Esophagus squamous epithelium (tissue), 5 donors: ENCODE data around the gene NR0B1. TPM values are rescaled to one million over a fixed set of nuclear protein-coding genes. Genes with fewer than 3 reads are reported as not detected.

Experiments
- DNase-seq: peaks from one replicate; lab custom pipeline; 2025; lab: John Stamatoyannopoulos, UW
- H3K27ac ChIP-seq, 4 donors: fragments of 200-600 bp; sonication (generic); one replicate each; pipeline ENCODE4 v1.5.1; 2016 to 2019; ENCODE audit warnings: mild to moderate bottlenecking in 1 of 4
- H3K27me3 ChIP-seq, 4 donors: fragments of 200-600 bp; sonication (generic); 1 replicate in 3 of 4; 2 replicates in 1 of 4; pipeline versions ENCODE4 v1.5.1 to v1.6.0; 2017 to 2021; ENCODE audit warnings: antibody characterized with exemption in 1 of 4
- H3K36me3 ChIP-seq, 3 donors: fragments of 200-600 bp; sonication (generic); one replicate each; pipeline ENCODE4 v1.5.1; 2016 to 2019
- H3K4me1 ChIP-seq, 3 donors: fragments of 200-600 bp; sonication (generic); one replicate each; pipeline ENCODE4 v1.5.1; 2017 to 2019
- H3K4me3 ChIP-seq, 4 donors: fragments of 200-600 bp; sonication (generic); 1 replicate in 3 of 4; 2 replicates in 1 of 4; pipeline ENCODE4 v1.5.1; 2016 to 2019; ENCODE audit warnings: mild to moderate bottlenecking in 2 of 4, moderate library complexity in 1 of 4
- H3K9me3 ChIP-seq, 3 donors: fragments of 200-600 bp; sonication (generic); one replicate each; pipeline ENCODE4 v1.5.1; 2016 to 2019
- CTCF ChIP-seq, 6 experiments: fragments of 450-650 bp in 4 of 6; fragments of 200-600 bp in 2 of 6; sonication (generic) in 2 of 6; IDR thresholded peaks; one replicate each; pipeline ENCODE4 v1.5.1; 2016 to 2019; ENCODE audit warnings: antibody characterized with exemption in 6 of 6, mild to moderate bottlenecking in 4 of 6, moderate library complexity in 4 of 6
- POLR2A ChIP-seq, 4 donors: fragments of 450-650 bp; IDR thresholded peaks; one replicate each; pipeline ENCODE4 v1.6.1; 2017; ENCODE audit warnings: antibody characterized with exemption in 4 of 4, mild to moderate bottlenecking in 4 of 4, moderate library complexity in 3 of 4
- WGBS, 2 donors: methylation state at CpG; one replicate each; pipeline ENCODE4 v1.1.5; 2018; 5-methylcytosine and 5-hydroxymethylcytosine counted together
- intact Hi-C: fragments of 100-400 bp; cut with DNase I; formaldehyde crosslinking; loops from one replicate; pipeline ENCODE4 v1.15.0; 2022
- total RNA-seq, 4 donors: library from RNA; depleted of rRNA; stranded (reverse); fragments of >200 nt; gene quantifications; one replicate each; pipeline ENCODE4 v1.1.0, GENCODE V29; 2016
- donor health status: DM: yes; HTN: yes; CAD: no.

NR0B1 gene
- total RNA-seq, 4 donors from 2014 or later: 0.88 TPM; not detected in 3

GRCh38 chrX:30278365-30278764 lies 30.8 kb downstream of the NR0B1 start:
- intact Hi-C loops: no loop called here
- no peaks in the 10 kb centered on the region for H3K36me3 ChIP-seq
- TF ChIP-seq POLR2A (IDR thresholded peaks at IDR 0.05) (no peak), CTCF (IDR thresholded peaks at IDR 0.05) (no peak)
- WGBS, 2 donors: 50 to 63% methylated on average over 1 of the region's 1 CpG
- no peak for DNase-seq
- no peaks in the 10 kb centered on the region for H3K4me1 ChIP-seq
- H3K4me3 ChIP-seq: no peak overlapping the region
- H3K9me3 ChIP-seq: no peaks in the 10 kb centered on the region
- H3K27ac ChIP-seq: no peak overlapping the region
- no peaks in the 10 kb centered on the region for H3K27me3 ChIP-seq

DNA sequence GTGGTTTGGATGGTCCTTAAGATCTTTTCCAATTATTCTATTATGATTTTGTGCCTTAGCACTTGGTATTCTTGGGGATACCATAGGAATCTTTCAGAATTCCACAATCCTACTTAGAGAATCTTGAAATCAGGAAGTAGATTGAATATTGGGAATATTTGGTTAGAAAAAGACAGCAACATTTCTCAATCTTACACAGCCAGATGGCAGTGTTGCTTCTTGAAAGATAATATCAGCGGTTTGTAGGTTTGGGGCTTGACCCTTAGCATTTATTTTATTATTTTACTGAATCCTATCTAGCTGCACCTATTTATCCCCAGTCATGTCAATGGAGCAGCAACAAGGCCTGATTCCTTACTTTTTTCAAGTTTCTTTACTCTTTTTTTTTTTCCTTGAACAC lies 33.7 kb downstream of the NR0B1 start:
- Histone ChIP-seq H3K36me3 (no peaks in the 10 kb centered on the region), H3K4me1 (no peaks in the 10 kb centered on the region), H3K4me3 (no peak overlapping the region), H3K9me3 (no peaks in the 10 kb centered on the region), H3K27ac (no peak overlapping the region), H3K27me3 (no peaks in the 10 kb centered on the region)
- DNase-seq: no peak
- intact Hi-C loops: no loop called here
- TF ChIP-seq POLR2A (IDR thresholded peaks at IDR 0.05) (no peak), CTCF (IDR thresholded peaks at IDR 0.05) (peak in 2 of 6 experiments; percentile 11 to 15)
- 0 to 6% methylated on average over 1 of the region's 1 CpG for WGBS, 2 donors

DNA sequence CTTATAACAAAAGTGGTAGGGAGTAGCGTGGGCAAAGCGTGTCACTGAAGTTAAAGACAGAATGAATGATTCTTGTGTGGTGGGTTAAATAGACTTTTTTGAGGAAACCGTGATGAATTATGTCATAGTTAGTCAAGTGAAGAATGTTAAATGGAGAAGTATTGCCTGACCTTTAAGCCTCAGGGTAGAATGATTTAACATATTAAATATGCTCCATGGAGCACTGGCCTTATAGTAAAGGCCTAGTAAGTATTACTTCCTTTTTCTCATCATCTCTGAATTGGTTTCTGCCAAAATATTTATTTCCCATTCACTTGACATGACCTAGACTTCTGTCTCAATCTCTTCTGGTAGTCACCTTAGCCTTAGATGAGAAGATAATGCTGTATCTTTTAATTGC lies 38.6 kb downstream of the NR0B1 start:
- no peak for TF ChIP-seq CTCF (IDR thresholded peaks at IDR 0.05)
- no peak for TF ChIP-seq POLR2A (IDR thresholded peaks at IDR 0.05)
- H3K9me3 ChIP-seq: no peaks in the 10 kb centered on the region
- intact Hi-C loops: no loop called here
- H3K4me1 ChIP-seq: no peaks in the 10 kb centered on the region
- H3K4me3 ChIP-seq: no peak overlapping the region
- H3K36me3 ChIP-seq: no peaks in the 10 kb centered on the region
- DNase-seq: no peak
- no peaks in the 10 kb centered on the region for H3K27me3 ChIP-seq
- H3K27ac ChIP-seq: no peak overlapping the region
- WGBS, 2 donors: 62 to 86% methylated on average over 3 of the region's 3 CpGs

GRCh38 chrX:30262763-30263162 lies 46.4 kb downstream of the NR0B1 start:
- TF ChIP-seq POLR2A (IDR thresholded peaks at IDR 0.05): no peak
- TF ChIP-seq CTCF (IDR thresholded peaks at IDR 0.05): no peak
- Histone ChIP-seq H3K4me1 (no peaks in the 10 kb centered on the region), H3K4me3 (no peak overlapping the region), H3K27ac (no peak overlapping the region), H3K27me3 (no peaks in the 10 kb centered on the region), H3K36me3 (no peaks in the 10 kb centered on the region), H3K9me3 (no peaks in the 10 kb centered on the region)
- no peak for DNase-seq
- intact Hi-C loops: no loop called here
- WGBS, 2 donors: 57 to 93% methylated on average over 1 of the region's 1 CpG

GRCh38 chrX:30261012-30261411 lies 48.2 kb downstream of the NR0B1 start:
- Histone ChIP-seq H3K27me3 (no peaks in the 10 kb centered on the region), H3K36me3 (no peaks in the 10 kb centered on the region), H3K4me1 (no peaks in the 10 kb centered on the region), H3K4me3 (no peak overlapping the region), H3K9me3 (no peaks in the 10 kb centered on the region), H3K27ac (no peak overlapping the region)
- TF ChIP-seq POLR2A (IDR thresholded peaks at IDR 0.05): no peak
- no peak for TF ChIP-seq CTCF (IDR thresholded peaks at IDR 0.05)
- DNase-seq: no peak
- intact Hi-C loops: no loop called here
